Epidermal melanocyte (primary cell): ENCODE data around the gene COBLL1.
"Not testable (repeated sequence)": the region's sequence is repeated elsewhere in the genome, so short reads cannot be mapped to it uniquely, and the experiment has no call there.

Experiments used
- DNase-seq: peaks from one replicate; pipeline ENCODE4 v3.0.0; 2011; ENCODE audit warnings: low spot score; ENCODE audit not compliant: insufficient read length

COBLL1 gene

GRCh38 chr2:164789968-164790367 lies 51.7 kb downstream of the COBLL1 start:
- DNase-seq = no peak

DNA sequence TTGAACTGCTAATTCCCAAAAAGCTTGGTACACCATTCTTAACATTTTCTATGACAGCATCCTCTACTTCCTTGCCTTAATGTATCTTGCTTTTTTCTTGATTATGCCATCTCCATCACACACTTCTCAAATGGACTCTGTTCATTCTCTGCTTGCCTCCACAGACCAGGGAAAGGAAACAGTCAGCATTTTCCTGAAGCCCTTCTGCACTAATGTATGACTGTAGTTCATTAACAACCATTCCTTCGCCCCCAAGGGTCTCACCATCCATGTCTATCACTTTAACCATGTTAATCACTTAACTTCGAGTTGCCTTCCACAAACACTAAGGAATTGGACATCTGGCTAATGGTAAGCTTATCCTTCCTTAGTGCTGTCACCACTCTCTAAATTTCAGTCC lies 54.8 kb downstream of the COBLL1 start:
- DNase-seq = no peak

- DNase-seq = no peak
Measured at GRCh38 chr2:164785457-164785856, 56.2 kb downstream of the COBLL1 start.

GRCh38 chr2:164784376-164784775 lies 57.2 kb downstream of the COBLL1 start:
- DNase-seq = no peak

DNA sequence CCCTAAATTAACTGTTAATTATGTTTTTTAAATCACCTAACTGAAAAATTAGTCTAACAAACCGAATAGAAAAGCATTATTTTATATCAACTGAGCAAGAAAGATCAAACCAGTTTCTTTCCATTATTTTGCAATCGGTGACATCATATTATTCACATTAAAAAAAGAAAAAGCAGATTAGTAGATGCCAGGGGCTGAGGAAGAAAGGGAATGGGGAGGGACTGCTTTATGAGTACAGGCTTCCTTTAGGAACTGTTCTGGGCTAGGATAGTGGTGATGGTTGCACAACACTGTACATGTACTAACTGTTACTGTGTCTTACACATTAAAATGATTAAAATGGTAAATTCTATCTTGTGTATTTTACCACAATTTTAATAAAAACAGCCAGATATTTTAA lies 59.3 kb downstream of the COBLL1 start:
- DNase-seq = no peak

GRCh38 chr2:164781394-164781793 lies 60.2 kb downstream of the COBLL1 start:
- DNase-seq = no peak

DNA sequence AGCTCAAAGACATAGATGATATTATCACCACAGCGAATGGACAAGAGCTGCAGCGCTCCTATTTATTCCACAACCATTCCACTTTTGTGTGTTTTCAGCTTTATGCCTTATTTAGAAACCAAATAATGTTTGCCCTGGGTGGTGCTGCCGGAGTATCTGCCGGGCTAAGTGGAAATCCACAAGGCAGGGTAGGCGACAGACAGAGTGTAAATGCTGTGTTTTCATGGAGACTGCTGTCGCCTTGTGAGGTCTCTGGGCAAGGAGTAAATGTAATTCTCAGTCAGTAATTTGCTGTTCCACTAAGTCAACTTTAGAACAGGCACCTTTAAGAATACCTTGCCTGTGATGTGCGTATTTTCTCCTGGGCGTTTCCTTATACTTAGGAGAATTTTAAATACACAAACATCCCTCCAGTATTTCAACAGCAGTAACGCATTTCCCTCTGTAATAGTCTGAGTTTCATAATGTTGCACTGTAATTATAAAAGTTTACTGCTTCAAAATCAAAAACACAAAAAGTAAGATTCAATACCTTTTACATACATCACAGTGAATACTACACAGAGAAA lies 60.9 kb downstream of the COBLL1 start:
- no peak for DNase-seq

DNA sequence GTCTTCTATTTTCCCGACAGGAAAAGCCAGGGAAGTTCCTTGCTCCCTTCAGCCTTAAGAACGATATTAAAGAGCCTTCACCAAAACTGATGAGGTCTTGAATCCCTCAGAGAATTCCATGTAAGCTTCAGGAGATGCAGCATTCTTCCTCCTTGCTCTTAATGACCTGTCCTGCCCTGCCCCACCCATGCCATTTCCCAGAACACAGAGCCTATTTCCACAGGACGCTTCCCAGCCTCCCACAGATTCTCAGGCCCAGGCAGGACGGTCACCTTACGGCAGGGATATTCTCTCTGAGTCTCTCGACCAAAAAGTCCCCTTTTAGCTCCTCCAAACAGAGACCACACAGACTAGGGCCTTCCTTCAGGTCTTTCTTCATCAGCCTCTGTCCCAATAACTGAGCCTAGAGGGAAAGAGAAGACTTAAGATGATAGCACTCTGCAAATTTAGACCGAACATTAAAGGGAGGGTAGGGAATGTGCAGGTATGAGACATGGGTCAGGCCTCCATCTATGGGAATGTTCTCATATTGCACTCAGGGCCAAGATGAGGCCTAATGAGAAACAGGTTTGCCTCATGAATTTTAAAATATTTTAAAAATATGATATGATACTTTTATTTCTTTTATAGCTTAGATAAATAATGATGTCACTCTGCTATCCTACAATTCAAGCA lies 62.1 kb downstream of the COBLL1 start:
- no peak for DNase-seq

- DNase-seq = no peak
Measured at GRCh38 chr2:164778723-164779122, 62.9 kb downstream of the COBLL1 start.

DNA sequence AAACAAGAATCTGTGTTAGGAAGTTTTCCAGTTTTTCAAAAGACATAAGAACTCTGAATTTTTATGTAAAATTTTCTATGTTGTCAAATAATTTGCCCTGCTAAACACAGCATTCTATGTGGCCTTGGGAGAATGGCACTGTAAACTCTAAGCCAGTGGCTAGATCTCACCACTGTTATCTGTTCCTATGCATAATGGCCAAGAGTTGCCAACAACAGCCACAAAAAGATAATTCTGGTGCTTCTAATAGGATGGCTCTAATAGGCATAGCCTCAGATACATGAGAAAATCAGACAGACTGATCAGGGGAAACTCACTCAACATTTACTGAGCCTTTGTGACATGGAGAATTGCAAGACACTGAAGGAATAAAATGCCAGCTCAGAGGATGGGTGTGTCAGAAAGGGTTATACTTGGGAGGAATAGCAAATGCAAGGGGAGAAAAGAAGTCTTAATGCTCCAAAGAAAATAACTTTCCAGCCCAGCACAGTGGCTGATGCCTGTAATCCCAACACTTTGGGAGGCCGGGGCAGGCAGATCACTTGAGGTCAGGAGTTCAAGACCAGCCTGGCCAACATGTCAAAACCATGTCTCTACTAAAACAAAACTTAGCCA lies 63.7 kb downstream of the COBLL1 start:
- no peak for DNase-seq

DNA sequence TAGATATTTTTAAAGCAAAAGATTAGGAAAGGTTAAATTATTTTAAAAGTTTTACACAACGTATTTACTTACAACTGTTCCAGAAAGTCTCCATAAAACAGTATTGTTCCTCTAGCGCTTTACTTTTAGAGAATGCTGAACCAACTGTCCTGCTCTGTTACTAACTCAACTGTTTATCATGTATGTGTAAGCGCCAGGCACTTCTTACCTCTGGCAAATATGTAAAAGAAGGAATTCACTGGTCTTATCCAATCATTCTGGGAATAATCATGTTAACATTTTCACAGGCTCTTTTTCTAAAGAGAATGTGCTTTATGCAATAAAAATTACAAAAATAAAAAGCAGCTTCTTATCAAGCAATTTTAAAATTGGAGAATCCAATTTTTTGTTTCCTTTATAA lies 68.0 kb downstream of the COBLL1 start:
- no peak for DNase-seq

DNA sequence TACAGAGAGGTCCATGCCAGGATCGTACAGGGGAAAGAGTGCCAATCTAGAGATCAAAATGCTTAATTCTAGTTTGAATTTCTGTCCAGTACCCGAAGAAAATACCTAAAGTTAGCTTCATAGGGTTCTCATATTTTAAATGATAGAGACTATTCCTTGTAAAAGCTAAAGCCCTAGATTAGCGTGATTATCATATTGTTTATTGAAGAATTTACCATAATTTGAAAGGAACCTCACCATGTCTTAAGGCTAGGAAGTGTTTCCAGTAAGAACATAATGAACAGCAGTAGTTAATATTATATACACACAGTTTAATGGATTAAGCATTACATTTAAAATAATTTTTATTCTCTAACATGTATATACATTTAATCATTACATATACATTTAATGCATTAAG lies 68.5 kb downstream of the COBLL1 start:
- DNase-seq = no peak

- DNase-seq = no peak
Measured at GRCh38 chr2:164771897-164772296, 69.7 kb downstream of the COBLL1 start.

GRCh38 chr2:164770421-164770916 lies 71.2 kb downstream of the COBLL1 start:
- DNase-seq = no peak

DNA sequence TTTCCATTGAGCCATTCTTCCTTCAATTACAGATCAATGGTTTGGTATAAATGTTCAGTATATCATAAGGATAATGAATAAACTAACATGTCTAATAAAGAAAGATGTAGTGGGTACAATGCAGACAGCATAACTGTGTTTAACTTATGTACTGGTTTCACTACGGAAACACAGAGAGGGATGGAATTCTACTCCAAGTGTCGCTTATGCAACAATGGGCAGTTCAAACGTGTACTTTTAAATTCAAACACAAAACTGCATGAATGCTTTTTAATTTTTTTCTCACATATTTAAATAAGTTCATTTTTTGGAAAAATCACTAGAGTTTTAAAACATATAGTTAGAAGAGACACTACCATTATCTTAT lies 74.7 kb downstream of the COBLL1 start:
- no peak for DNase-seq

- DNase-seq = no peak
Measured at GRCh38 chr2:164766216-164766953, 75.2 kb downstream of the COBLL1 start.

GRCh38 chr2:164764996-164765395 lies 76.6 kb downstream of the COBLL1 start:
- DNase-seq = no peak

DNA sequence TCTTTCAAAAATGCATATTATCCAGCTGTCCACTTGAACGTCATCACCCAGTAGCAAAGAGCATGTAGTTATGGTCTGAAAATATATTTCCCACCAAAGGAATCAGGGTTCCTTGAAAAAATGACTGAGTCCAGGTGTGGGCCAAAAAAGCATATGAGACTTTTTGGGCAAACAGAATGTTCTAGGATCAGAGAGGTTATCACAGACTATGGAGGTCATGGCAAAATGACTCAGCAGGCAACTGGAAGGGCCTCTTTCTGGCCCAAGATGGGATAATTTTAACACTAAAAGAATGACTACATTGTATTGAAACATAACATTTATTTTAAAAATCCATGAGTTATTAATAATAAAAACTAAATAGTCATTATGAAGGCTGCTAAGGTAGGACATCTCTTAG lies 77.1 kb downstream of the COBLL1 start:
- no peak for DNase-seq

DNA sequence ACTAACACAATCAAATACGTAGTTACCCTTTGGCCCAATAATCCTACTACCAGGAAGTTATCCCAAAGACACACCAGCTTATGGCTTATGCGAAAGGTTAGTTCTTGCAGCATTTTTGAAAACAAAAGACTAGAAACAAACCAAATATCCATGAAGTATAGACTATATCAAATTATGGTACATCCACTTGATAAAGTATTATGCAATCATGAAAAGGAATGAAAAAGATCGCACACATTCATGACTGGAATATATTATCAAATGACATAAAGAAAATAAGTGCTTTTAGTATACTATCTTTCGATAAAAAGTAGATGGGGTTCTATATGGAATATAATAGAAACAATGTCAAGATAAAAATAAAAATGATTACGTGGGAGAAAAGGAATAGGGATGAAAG lies 78.2 kb downstream of the COBLL1 start:
- DNase-seq = no peak

GRCh38 chr2:164761737-164762460 lies 79.7 kb downstream of the COBLL1 start:
- DNase-seq = no peak

DNA sequence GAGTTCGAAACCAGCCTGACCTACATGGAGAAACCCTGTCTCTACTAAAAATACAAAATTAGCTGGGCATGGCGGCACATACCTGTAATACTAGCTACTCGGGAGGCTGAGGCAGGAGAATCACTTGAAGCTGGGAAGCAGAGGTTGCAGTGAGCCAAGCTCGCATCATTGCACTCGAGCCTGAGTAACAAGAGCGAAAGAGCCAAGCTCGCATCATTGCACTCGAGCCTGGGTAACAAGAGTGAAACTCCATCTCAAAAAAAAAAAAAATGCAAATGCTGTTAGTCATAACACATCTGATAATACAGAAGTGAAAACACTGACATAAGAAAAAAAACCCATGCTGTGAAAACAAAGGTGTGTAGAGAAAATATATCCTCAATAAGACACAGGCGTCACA lies 80.4 kb downstream of the COBLL1 start:
- not testable (repeated sequence) for DNase-seq

- DNase-seq = no peak
Measured at GRCh38 chr2:164760179-164760578, 81.4 kb downstream of the COBLL1 start.
